ENCODE data around the gene SPC24.
A peak's percentile ranks its signal among the peaks of the same experiment; 100 is the strongest.
"Not testable (repeated sequence)": the region's sequence is repeated elsewhere in the genome, so short reads cannot be mapped to it uniquely, and the experiment has no call there.

The SPC24 gene

GRCh38 chr19:11121963-11122362, 33.6 kb downstream of the SPC24 start:
- not testable (repeated sequence) for DNase-seq

- no peak for DNase-seq
These were observed 39.1 kb downstream of the SPC24 start for GRCh38 chr19:11116507-11116906.

GRCh38 chr19:11115895-11116446, 39.6 kb downstream of the SPC24 start:
- DNase-seq: no peak

- no peak for DNase-seq
These were observed 40.5 kb downstream of the SPC24 start for GRCh38 chr19:11115042-11115441.

GRCh38 chr19:11113140-11113708, 42.4 kb downstream of the SPC24 start:
- DNase-seq: no peak

GRCh38 chr19:11111771-11112144, 43.8 kb downstream of the SPC24 start:
- DNase-seq: no peak

GRCh38 chr19:11111117-11111770, 44.3 kb downstream of the SPC24 start:
- DNase-seq: no peak

GRCh38 chr19:11108746-11109145, 46.8 kb downstream of the SPC24 start:
- DNase-seq: no peak

GRCh38 chr19:11106477-11106876, 49.1 kb downstream of the SPC24 start:
- DNase-seq: no peak

- no peak for DNase-seq
These were observed 50.5 kb downstream of the SPC24 start for GRCh38 chr19:11105014-11105636.

- DNase-seq: not testable (repeated sequence)
These were observed 51.9 kb downstream of the SPC24 start for GRCh38 chr19:11103667-11104066.

- DNase-seq: no peak
These were observed 52.6 kb downstream of the SPC24 start for GRCh38 chr19:11102944-11103343.

GRCh38 chr19:11101057-11101456, 54.5 kb downstream of the SPC24 start:
- no peak for DNase-seq

- DNase-seq: no peak
These were observed 55.5 kb downstream of the SPC24 start for GRCh38 chr19:11100049-11100448.

- no peak for DNase-seq
These were observed 56.7 kb downstream of the SPC24 start for GRCh38 chr19:11098861-11099260.

GRCh38 chr19:11098327-11098726, 57.3 kb downstream of the SPC24 start:
- DNase-seq: no peak

- not testable (repeated sequence) for DNase-seq
These were observed 58.2 kb downstream of the SPC24 start for GRCh38 chr19:11097367-11097766.

GRCh38 chr19:11096210-11096841, 59.3 kb downstream of the SPC24 start:
- peak; percentile 78 for DNase-seq

All from activated effector memory CD4-positive, alpha-beta T cell treated with anti-CD3 and anti-CD28 coated beads, Interleukin-2, amount 50 U/mL, for 16 hours (primary cell).